ENCODE results near the gene BID.
"Not testable (repeated sequence)": the region's sequence is repeated elsewhere in the genome, so short reads cannot be mapped to it uniquely, and the experiment has no call there.

Gene BID

GRCh38 chr22:17716529-17716928 is 57.7 kb downstream of the BID start:
- no peak for DNase-seq (ENCODE audit: extremely low spot score, insufficient read length, low read depth)

GRCh38 chr22:17712441-17712840 is 61.8 kb downstream of the BID start:
- FAIRE-seq, result no peak
- no peak for DNase-seq (ENCODE audit: extremely low spot score, insufficient read length, low read depth)

More at GRCh38 chr22:17716529-17716928, 57.7 kb downstream of the BID start:
- no peak for FAIRE-seq

- FAIRE-seq (no peak), DNase-seq (ENCODE audit: extremely low spot score, insufficient read length, low read depth) (no peak)
Observed at GRCh38 chr22:17710023-17710422, 64.2 kb downstream of the BID start.

GRCh38 chr22:17707526-17707925 is 66.7 kb downstream of the BID start:
- no peak for DNase-seq (ENCODE audit: extremely low spot score, insufficient read length, low read depth)
- FAIRE-seq, result no peak

GRCh38 chr22:17706947-17707346 is 67.3 kb downstream of the BID start:
- DNase-seq (ENCODE audit: extremely low spot score, insufficient read length, low read depth) (no peak), FAIRE-seq (no peak)

GRCh38 chr22:17705951-17706900 is 68.0 kb downstream of the BID start:
- FAIRE-seq (peak; percentile 90), DNase-seq (ENCODE audit: extremely low spot score, insufficient read length, low read depth) (peak; percentile 11)

- no peak for DNase-seq (ENCODE audit: extremely low spot score, insufficient read length, low read depth)
- FAIRE-seq, result no peak
Observed at GRCh38 chr22:17705546-17705945, 68.7 kb downstream of the BID start.

- DNase-seq (ENCODE audit: extremely low spot score, insufficient read length, low read depth) (no peak), FAIRE-seq (no peak)
Observed at GRCh38 chr22:17703811-17704210, 70.5 kb downstream of the BID start.

GRCh38 chr22:17700778-17701177 is 73.5 kb downstream of the BID start:
- DNase-seq (ENCODE audit: extremely low spot score, insufficient read length, low read depth) (no peak), FAIRE-seq (no peak)

GRCh38 chr22:17699696-17700340 is 74.5 kb downstream of the BID start:
- FAIRE-seq, result no peak
- DNase-seq (ENCODE audit: extremely low spot score, insufficient read length, low read depth), result no peak

GRCh38 chr22:17698948-17699347 is 75.3 kb downstream of the BID start:
- DNase-seq (ENCODE audit: extremely low spot score, insufficient read length, low read depth) (no peak), FAIRE-seq (no peak)

- DNase-seq (ENCODE audit: extremely low spot score, insufficient read length, low read depth); FAIRE-seq: not testable (repeated sequence)
Observed at GRCh38 chr22:17698276-17698675, 76.0 kb downstream of the BID start.

- DNase-seq (ENCODE audit: extremely low spot score, insufficient read length, low read depth); FAIRE-seq: not testable (repeated sequence)
Observed at GRCh38 chr22:17697196-17697595, 77.1 kb downstream of the BID start.

GRCh38 chr22:17695986-17696385 is 78.3 kb downstream of the BID start:
- DNase-seq (ENCODE audit: extremely low spot score, insufficient read length, low read depth) (no peak), FAIRE-seq (no peak)

- DNase-seq (ENCODE audit: extremely low spot score, insufficient read length, low read depth), result no peak
- no peak for FAIRE-seq
Observed at GRCh38 chr22:17694752-17695151, 79.5 kb downstream of the BID start.

GRCh38 chr22:17694193-17694592 is 80.1 kb downstream of the BID start:
- FAIRE-seq (no peak), DNase-seq (ENCODE audit: extremely low spot score, insufficient read length, low read depth) (no peak)

GRCh38 chr22:17692841-17693240 is 81.4 kb downstream of the BID start:
- DNase-seq (ENCODE audit: extremely low spot score, insufficient read length, low read depth) (no peak), FAIRE-seq (no peak)

- DNase-seq (ENCODE audit: extremely low spot score, insufficient read length, low read depth) (no peak), FAIRE-seq (no peak)
Observed at GRCh38 chr22:17684245-17684644, 90.0 kb downstream of the BID start.
